SK-MEL-5 (cell line): ENCODE data around the gene KRTAP4-3. TPM values are rescaled to one million over a fixed set of nuclear protein-coding genes. Genes with fewer than 3 reads are reported as not detected.
"Not testable (repeated sequence)": the region's sequence is repeated elsewhere in the genome, so short reads cannot be mapped to it uniquely, and the experiment has no call there.

Experiments
- DNase-seq: peaks from one replicate; pipeline ENCODE4 v3.0.0-alpha.2; 2016; ENCODE audit warnings: low read depth, low spot score
- in situ Hi-C: cut with HindIII; loops from 2 replicates; pipeline ENCODE4 v1.10.0; 2016; ENCODE audit warnings: low sequenced_read_pairs, high pct_unique_total_duplicates, low pct_unique_long_range_greater_than_20kb
- polyA plus RNA-seq, 2 experiments: library from polyadenylated mRNA; depleted of rRNA; stranded (reverse); fragments of >200 nt; gene quantifications; 2 replicates each; pipeline ENCODE4 v1.2.3, GENCODE V29; 2015
- total RNA-seq: library from RNA; depleted of rRNA; stranded (reverse); fragments of >200 nt; shearing (Covaris generic); gene quantifications from 2 replicates; pipeline ENCODE4 v1.2.3, GENCODE V29; 2014; rRNA removed

Gene KRTAP4-3
- not detected in 2 replicates for total RNA-seq
- polyA plus RNA-seq (2015; cell fraction: cytosol; rRNA removed) = not detected in 2 replicates
- not detected in 2 replicates for polyA plus RNA-seq (2015; cell fraction: nucleus; rRNA removed)

GRCh38 chr17:41168121-41168520 is at the start of gene KRTAP4-3:
KRTAP4-3 (minus strand) TSS chr17:41168221; CDS start chr17:41168172, 49 bp downstream.
- in situ Hi-C loops = no loop called here

GRCh38 chr17:41215681-41216080 is 47.7 kb upstream of the KRTAP4-3 start:
- DNase-seq = no peak
- in situ Hi-C loops = no loop called here

More at GRCh38 chr17:41168121-41168520, at the start of gene KRTAP4-3:
- no peak for DNase-seq

- in situ Hi-C loops = no loop called here
- DNase-seq = no peak
Measured at GRCh38 chr17:41212524-41213169, 44.6 kb upstream of the KRTAP4-3 start.

GRCh38 chr17:41211845-41212466 is 43.9 kb upstream of the KRTAP4-3 start:
- DNase-seq = no peak
- in situ Hi-C loops = no loop called here

- in situ Hi-C loops = no loop called here
- no peak for DNase-seq
Measured at GRCh38 chr17:41199421-41200078, 31.5 kb upstream of the KRTAP4-3 start.

- DNase-seq = no peak
- in situ Hi-C loops = no loop called here
Measured at GRCh38 chr17:41196068-41196467, 28.0 kb upstream of the KRTAP4-3 start.

- DNase-seq = no peak
- in situ Hi-C loops = no loop called here
Measured at GRCh38 chr17:41190328-41190727, 22.3 kb upstream of the KRTAP4-3 start.

GRCh38 chr17:41189837-41190318 is 21.9 kb upstream of the KRTAP4-3 start, which contains the start of gene KRTAP9-1:
KRTAP9-1 (plus strand) TSS chr17:41189887; CDS start chr17:41189887, 0 bp downstream.
- in situ Hi-C loops, DNase-seq: not testable (repeated sequence)

GRCh38 chr17:41186872-41187271 is 18.9 kb upstream of the KRTAP4-3 start:
- in situ Hi-C loops = no loop called here
- no peak for DNase-seq

- DNase-seq = no peak
- in situ Hi-C loops = no loop called here
Measured at GRCh38 chr17:41185001-41185400, 17.0 kb upstream of the KRTAP4-3 start.

- DNase-seq = no peak
- in situ Hi-C loops = no loop called here
Measured at GRCh38 chr17:41184480-41184961, 16.5 kb upstream of the KRTAP4-3 start, which contains the start of gene KRTAP4-1. KRTAP4-1 (minus strand) TSS chr17:41184911; CDS start chr17:41184854, 57 bp downstream.

GRCh38 chr17:41178843-41179616 is 11.0 kb upstream of the KRTAP4-3 start:
- DNase-seq = no peak
- in situ Hi-C loops = no loop called here

GRCh38 chr17:41178341-41178740 is 10.3 kb upstream of the KRTAP4-3 start:
- in situ Hi-C loops = no loop called here
- no peak for DNase-seq

GRCh38 chr17:41177727-41178271 is 9.8 kb upstream of the KRTAP4-3 start, which contains the start of gene KRTAP4-2:
KRTAP4-2 (minus strand) TSS chr17:41178221; CDS start chr17:41178164, 57 bp downstream.
- DNase-seq = no peak
- in situ Hi-C loops = no loop called here

- DNase-seq = no peak
- in situ Hi-C loops = no loop called here
Measured at GRCh38 chr17:41176744-41177387, 8.8 kb upstream of the KRTAP4-3 start.

GRCh38 chr17:41171886-41172285 is 3.9 kb upstream of the KRTAP4-3 start:
- in situ Hi-C loops = no loop called here
- DNase-seq = no peak

GRCh38 chr17:41167561-41167960 is 460 bp downstream of the KRTAP4-3 start:
- in situ Hi-C loops = no loop called here

More at GRCh38 chr17:41167561-41167960, 460 bp downstream of the KRTAP4-3 start:
- no peak for DNase-seq
